Measurements from ENCODE around the gene PIP. TPM values are rescaled to one million over a fixed set of nuclear protein-coding genes. Genes with fewer than 3 reads are reported as not detected.
"Not testable (repeated sequence)": the region's sequence is repeated elsewhere in the genome, so short reads cannot be mapped to it uniquely, and the experiment has no call there.

Gene PIP, protein sequence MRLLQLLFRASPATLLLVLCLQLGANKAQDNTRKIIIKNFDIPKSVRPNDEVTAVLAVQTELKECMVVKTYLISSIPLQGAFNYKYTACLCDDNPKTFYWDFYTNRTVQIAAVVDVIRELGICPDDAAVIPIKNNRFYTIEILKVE
- not detected for total RNA-seq
- total RNA-seq (2013) = not detected

DNA sequence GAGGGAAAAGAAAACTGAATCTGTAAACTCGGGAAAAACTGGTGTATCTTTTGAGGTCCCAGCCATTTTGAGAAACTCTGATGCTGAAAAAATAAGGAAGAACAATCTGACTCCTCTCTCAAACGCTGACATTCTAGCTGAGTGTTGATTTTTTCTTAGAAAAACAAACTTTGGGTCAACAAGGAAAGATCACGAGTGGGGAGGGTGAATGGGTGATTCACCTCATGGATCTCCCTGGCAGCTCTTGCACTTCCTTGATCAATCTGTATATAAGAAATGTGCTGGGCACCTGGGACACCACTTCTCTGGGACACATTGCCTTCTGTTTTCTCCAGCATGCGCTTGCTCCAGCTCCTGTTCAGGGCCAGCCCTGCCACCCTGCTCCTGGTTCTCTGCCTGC is at the start of gene PIP:
Gene PIP (plus strand): TSS at position 297 of the 400 bp plus-strand sequence. CDS start 40 bp downstream, at position 337.
- Histone ChIP-seq H3K4me3 (ENCODE audit: low read length) (no peak within 1 kb of the TSS), H3K9me3 (ENCODE audit: control insufficient read depth, insufficient read depth, low read length) (no peaks in the 10 kb centered on the region), H3K27ac (ENCODE audit: low read length) (no peak within 1 kb of the TSS), H3K36me3 (ENCODE audit: control insufficient read depth, insufficient read depth, low read length) (no peaks in the 10 kb centered on the region), H3K4me1 (ENCODE audit: control insufficient read depth, insufficient read depth, low read length) (no peaks in the 10 kb centered on the region), H3K27me3 (ENCODE audit: control insufficient read depth, insufficient read depth, low read length) (no peaks in the 10 kb centered on the region)
- WGBS (ENCODE audit: insufficient coverage) = 77% methylated on average over 4 of the region's 4 CpGs
- ATAC-seq (no peak), DNase-seq (no peak)
- intact Hi-C loops (cut with micrococcal nuclease) = no loop called here
- Mint-ChIP-seq H3K27ac (no peak within 1 kb of the TSS), H3K4me1 (no peaks in the 10 kb centered on the region), H3K36me3 (no peaks in the 10 kb centered on the region), H3K9me3 (no peaks in the 10 kb centered on the region), H3K4me3 (no peak within 1 kb of the TSS), H3K27me3 (ENCODE audit: low read depth in 2 of 2) (peaks cover 6 to 15% of the 10 kb centered on the region in 2 donors)
- TF ChIP-seq, protein P1, sequence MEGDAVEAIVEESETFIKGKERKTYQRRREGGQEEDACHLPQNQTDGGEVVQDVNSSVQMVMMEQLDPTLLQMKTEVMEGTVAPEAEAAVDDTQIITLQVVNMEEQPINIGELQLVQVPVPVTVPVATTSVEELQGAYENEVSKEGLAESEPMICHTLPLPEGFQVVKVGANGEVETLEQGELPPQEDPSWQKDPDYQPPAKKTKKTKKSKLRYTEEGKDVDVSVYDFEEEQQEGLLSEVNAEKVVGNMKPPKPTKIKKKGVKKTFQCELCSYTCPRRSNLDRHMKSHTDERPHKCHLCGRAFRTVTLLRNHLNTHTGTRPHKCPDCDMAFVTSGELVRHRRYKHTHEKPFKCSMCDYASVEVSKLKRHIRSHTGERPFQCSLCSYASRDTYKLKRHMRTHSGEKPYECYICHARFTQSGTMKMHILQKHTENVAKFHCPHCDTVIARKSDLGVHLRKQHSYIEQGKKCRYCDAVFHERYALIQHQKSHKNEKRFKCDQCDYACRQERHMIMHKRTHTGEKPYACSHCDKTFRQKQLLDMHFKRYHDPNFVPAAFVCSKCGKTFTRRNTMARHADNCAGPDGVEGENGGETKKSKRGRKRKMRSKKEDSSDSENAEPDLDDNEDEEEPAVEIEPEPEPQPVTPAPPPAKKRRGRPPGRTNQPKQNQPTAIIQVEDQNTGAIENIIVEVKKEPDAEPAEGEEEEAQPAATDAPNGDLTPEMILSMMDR (IDR thresholded peaks at IDR 0.05) = no peak

DNA sequence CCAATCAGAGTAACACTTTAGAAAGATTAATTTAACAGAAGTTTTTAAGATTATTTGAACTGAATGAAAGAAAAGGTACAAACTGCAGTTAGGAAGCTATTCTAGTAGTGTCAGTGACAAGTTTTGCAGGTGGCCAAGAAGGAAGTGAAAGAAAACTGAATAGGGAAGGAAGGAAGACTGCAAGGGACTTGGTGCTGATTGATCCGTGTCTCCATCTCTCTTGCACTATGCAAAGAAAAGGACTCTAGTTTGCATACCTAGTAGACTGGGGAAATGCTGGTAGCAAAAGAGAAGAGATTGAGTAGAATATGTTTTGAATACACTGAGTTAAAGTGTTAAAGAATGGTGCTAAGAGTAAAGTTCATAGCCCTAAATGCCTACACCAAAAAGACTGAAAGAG is 46.8 kb upstream of the PIP start:
- no peak for DNase-seq
- 4% methylated on average over 1 of the region's 1 CpG for WGBS (ENCODE audit: insufficient coverage)
- no peaks in the 10 kb centered on the region for H3K4me1 Mint-ChIP-seq

DNA sequence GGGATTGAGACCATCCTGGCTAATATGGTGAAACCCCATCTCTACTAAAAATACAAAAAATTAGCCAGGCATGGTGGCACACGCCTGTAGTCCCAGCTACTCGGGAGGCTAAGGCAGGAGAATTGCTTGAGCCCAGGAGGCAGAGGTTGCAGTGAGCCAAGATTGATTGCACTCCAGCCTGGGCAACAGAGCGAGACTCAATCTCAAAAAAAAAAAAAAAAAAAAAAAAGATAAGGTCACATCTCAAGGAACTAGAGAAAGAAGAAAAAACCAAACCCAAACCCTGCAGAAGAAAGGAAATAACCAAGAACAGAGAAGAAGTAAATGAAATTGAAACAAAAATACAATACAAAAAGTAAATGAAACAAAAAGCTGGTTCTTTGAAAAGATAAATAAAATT is 46.3 kb upstream of the PIP start:
- peaks cover 9 to 16% of the 10 kb centered on the region in 2 donors for H3K27me3 Mint-ChIP-seq (ENCODE audit: low read depth in 2 of 2)
- H3K9me3 Mint-ChIP-seq = peaks cover 0 to 10% of the 10 kb centered on the region in 2 donors

More for the DNA sequence above, 46.8 kb upstream of the PIP start:
- Mint-ChIP-seq H3K36me3 (peaks cover 7% of the 10 kb centered on the region), H3K27me3 (ENCODE audit: low read depth in 2 of 2) (peaks cover 9 to 17% of the 10 kb centered on the region in 2 donors), H3K4me3 (no peak overlapping the region), H3K27ac (no peak overlapping the region), H3K9me3 (peaks cover 0 to 10% of the 10 kb centered on the region in 2 donors)
- Histone ChIP-seq H3K27ac (ENCODE audit: low read length) (no peak overlapping the region), H3K27me3 (ENCODE audit: control insufficient read depth, insufficient read depth, low read length) (no peaks in the 10 kb centered on the region), H3K4me1 (ENCODE audit: control insufficient read depth, insufficient read depth, low read length) (peaks cover 3% of the 10 kb centered on the region), H3K4me3 (ENCODE audit: low read length) (no peak overlapping the region), H3K9me3 (ENCODE audit: control insufficient read depth, insufficient read depth, low read length) (no peaks in the 10 kb centered on the region), H3K36me3 (ENCODE audit: control insufficient read depth, insufficient read depth, low read length) (no peaks in the 10 kb centered on the region)
- no peak for ATAC-seq
- TF ChIP-seq, protein P1 (IDR thresholded peaks at IDR 0.05) = no peak
- intact Hi-C loops (cut with micrococcal nuclease) = no loop called here

DNA sequence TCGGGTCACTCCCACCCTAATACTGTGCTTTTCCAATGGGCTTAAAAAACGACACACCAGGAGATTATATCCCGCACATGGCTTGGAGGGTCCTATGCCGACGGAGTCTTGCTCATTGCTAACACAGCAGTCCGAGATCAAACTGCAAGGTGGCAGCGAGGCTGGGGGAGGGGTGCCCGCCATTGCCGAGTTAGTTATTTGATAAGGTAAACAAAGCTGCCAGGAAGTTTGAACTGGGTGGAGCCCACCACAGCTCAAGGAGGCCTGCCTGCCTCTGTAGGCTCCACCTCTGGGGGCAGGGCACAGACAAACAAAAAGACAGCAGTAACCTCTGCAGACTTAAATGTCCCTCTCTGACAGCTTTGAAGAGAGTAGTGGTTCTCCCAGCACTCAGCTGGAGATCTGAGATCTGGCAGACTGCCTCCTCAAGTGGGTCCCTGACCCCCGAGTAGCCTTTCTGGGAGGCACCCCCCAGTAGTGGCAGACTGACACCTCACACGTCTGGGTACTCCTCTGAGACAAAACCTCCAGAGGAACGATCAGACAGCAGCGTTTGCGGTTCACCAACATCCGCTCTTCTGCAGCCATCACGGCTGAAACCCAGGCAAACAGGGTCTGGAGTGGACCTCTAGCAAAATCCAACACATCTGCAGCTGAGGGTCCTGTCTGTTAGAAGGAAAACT is 43.2 kb upstream of the PIP start:
- WGBS (ENCODE audit: insufficient coverage) = 95% methylated on average over 16 of the region's 16 CpGs
- H3K36me3 Mint-ChIP-seq; H3K27ac ChIP-seq (ENCODE audit: low read length); H3K9me3 ChIP-seq (ENCODE audit: control insufficient read depth, insufficient read depth, low read length); H3K9me3 Mint-ChIP-seq; DNase-seq; H3K4me3 Mint-ChIP-seq; H3K27me3 Mint-ChIP-seq (ENCODE audit: low read depth in 2 of 2); H3K27ac Mint-ChIP-seq; H3K4me3 ChIP-seq (ENCODE audit: low read length); intact Hi-C loops (cut with micrococcal nuclease); H3K4me1 ChIP-seq (ENCODE audit: control insufficient read depth, insufficient read depth, low read length); H3K36me3 ChIP-seq (ENCODE audit: control insufficient read depth, insufficient read depth, low read length); H3K4me1 Mint-ChIP-seq; H3K27me3 ChIP-seq (ENCODE audit: control insufficient read depth, insufficient read depth, low read length); ATAC-seq: not testable (repeated sequence)

More for the DNA sequence above, 46.3 kb upstream of the PIP start:
- H3K36me3 ChIP-seq (ENCODE audit: control insufficient read depth, insufficient read depth, low read length); H3K27me3 ChIP-seq (ENCODE audit: control insufficient read depth, insufficient read depth, low read length); H3K9me3 ChIP-seq (ENCODE audit: control insufficient read depth, insufficient read depth, low read length); ATAC-seq; DNase-seq; H3K27ac Mint-ChIP-seq; H3K4me3 ChIP-seq (ENCODE audit: low read length); intact Hi-C loops (cut with micrococcal nuclease); H3K4me1 ChIP-seq (ENCODE audit: control insufficient read depth, insufficient read depth, low read length); H3K27ac ChIP-seq (ENCODE audit: low read length); H3K36me3 Mint-ChIP-seq; H3K4me3 Mint-ChIP-seq; H3K4me1 Mint-ChIP-seq: not testable (repeated sequence)
- 55% methylated on average over 2 of the region's 3 CpGs for WGBS (ENCODE audit: insufficient coverage)
